HG03280 (cell line): ENCODE data around the gene NEK11.

ENCODE experiments used
- ATAC-seq: cut with Tn5 transposase; IDR thresholded peaks from one replicate; pipeline ENCODE4 v1.9.1; 2021; ENCODE audit warnings: mild to moderate bottlenecking, moderate library complexity; ENCODE audit not compliant: unreplicated experiment

NEK11 gene

GRCh38 chr3:131114256-131114655 is 87.6 kb downstream of the NEK11 start:
- ATAC-seq, result no peak

DNA sequence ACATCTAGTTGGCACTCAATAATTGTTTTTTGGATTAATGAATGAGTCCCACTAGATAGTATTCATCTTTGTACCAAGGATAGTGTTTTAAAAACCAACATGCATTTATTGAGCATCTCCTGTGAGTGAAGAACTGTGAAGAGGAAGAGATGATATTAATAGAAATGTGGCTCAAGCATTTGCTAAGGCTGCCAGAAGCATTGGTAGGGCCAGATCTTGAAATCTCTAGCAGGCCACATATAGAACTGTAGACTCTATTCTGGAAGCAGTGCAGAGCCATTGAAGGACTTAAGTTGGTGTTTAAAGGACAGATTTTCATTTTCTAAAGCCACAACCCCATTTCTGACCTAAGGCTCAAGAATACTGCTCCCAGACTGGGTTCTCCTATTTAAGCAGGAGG is 99.0 kb downstream of the NEK11 start:
- no peak for ATAC-seq

- no peak for ATAC-seq
Measured at GRCh38 chr3:131140891-131141290, 114.2 kb downstream of the NEK11 start.

- no peak for ATAC-seq
Measured at GRCh38 chr3:131141770-131142169, 115.1 kb downstream of the NEK11 start.

DNA sequence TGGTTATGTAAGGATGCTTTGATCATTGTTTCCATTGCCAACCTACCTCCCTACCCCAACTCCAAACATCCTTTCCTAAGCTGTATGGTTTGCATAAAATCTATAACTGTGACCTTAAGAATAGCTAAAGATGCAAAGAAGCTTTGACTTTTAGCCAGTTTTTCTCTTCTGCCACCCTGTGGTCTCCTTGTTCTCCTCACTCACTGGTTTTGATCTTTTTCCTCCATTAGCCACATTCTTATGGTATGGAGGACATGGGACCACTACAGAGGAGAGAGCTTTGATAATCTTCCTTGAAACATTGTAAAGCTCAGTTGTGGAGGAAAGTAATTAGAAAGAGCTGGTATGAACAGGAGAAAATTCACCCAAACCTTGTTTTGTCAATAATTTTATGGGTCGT is 115.9 kb downstream of the NEK11 start:
- no peak for ATAC-seq

GRCh38 chr3:131143802-131144201 is 117.1 kb downstream of the NEK11 start:
- no peak for ATAC-seq

DNA sequence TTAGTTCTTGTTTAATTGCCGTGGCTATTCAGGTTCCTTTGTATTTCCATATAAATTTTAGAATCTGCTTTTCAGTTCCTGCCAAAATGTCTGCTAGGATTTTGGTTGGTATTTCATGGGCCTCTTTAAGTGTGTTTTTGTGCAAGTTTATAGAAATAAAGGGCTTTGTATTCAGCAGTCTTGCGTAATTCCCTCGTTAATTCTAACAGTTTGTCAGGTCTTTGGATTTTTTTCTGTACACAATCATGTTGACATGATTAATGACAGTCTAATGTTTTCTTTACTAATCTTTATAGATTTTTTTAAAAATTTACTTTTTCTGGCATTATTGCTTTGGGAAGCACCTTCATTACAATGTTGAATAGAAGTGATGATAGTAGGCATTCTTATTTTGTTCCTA is 120.9 kb downstream of the NEK11 start:
- ATAC-seq, result no peak

DNA sequence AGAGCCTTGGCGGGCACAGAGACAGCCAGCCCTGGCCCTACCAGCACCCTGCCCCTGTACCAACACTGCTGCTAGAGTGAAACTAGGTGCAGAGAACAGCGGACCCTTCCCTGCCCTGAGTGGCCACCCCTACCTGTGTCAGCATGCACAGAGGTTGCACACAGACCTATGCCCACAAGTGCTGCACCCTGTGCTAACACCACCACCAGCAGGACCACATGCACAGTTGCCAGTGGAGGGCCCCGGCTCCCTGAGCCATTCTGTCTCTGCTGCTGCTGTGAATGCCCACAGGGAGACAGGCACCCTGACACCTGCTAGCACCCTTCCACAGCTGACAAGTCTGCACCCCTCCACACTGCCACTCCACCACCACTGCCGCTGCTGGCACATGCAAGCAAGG is 131.8 kb downstream of the NEK11 start:
- ATAC-seq, result no peak

- no peak for ATAC-seq
Measured at GRCh38 chr3:131162516-131162915, 135.8 kb downstream of the NEK11 start.

- ATAC-seq, result no peak
Measured at GRCh38 chr3:131167867-131168266, 141.2 kb downstream of the NEK11 start.

GRCh38 chr3:131169331-131169730 is 142.7 kb downstream of the NEK11 start:
- no peak for ATAC-seq

GRCh38 chr3:131172502-131173200 is 146.0 kb downstream of the NEK11 start:
- ATAC-seq, result no peak

- ATAC-seq, result peak; percentile 85
Measured at GRCh38 chr3:131174752-131175151, 148.1 kb downstream of the NEK11 start.

DNA sequence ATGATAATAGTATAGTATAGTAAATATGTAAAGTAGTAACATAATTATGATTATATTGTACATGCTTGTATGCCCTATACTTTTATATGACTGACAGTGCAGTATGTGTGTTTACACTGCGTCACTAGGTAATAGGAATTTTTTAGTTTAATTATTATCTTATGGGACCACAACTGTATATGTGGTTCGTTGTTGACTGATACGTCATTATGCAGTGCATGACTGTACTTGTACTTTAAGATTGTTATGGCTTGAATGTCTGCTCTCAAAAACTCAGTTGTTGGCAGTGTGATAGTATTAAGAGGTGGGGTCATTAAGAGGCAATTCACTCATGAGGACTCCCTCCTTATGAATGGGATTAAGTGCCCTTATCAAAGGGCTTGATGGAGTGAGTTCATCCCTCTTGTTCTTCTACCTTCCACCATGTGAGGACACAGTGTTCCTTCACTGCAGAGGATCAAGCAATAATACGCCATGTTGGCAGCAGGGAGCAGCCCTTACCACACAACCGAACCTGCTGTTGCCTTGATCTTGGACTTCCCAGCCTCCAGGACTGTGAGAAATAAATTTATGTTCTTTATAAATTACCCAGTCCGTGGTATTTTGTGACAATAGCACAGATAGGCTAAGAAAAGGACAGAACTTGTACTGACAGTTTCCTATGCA is 152.2 kb downstream of the NEK11 start:
- no peak for ATAC-seq

- ATAC-seq, result no peak
Measured at GRCh38 chr3:131192701-131193100, 166.0 kb downstream of the NEK11 start.

- no peak for ATAC-seq
Measured at GRCh38 chr3:131193641-131194238, 167.1 kb downstream of the NEK11 start.

DNA sequence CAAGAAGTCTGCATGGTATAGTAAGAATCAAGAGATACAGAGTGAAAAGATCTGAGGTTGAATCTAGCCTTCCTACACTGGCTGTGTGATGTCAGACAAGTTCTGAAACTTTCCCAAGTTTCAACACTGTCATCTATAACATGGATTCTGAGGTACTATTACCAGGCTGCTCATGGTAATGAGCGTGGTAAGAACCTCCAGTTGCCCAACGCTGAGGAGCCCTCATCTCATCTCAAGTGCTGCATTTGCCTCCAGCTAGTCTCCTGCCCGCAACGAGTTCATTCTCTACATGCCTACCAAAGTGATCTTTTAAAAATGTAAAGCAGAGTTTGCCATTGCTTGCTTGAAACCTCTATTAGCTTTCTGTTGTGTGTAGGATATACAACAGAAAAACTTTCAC is 168.1 kb downstream of the NEK11 start:
- ATAC-seq, result no peak

DNA sequence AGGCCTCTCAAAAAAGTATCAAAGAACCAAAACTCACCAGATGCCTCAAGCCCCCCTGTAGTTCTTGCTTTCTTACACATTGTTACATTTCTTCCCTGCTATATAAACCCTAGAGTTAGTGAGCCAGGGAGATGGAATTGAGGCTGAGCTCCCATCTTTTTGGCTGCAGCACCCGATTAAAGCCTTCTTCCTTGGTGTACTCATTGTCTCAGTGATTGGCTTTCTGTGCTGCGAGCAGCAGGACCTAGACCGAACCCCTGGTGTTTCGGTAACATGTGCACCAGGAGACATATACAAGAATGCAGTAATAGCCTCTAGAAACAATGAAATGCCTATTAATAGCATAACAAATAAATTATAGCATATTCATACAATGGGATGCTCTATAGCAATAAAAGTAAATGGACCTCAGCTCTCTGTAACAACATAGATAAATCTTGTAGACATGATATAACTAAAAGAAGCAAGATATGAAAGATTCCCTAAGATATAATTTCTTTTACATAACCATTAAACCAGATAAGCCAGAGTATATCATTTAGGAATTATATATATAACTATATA is 174.0 kb downstream of the NEK11 start:
- no peak for ATAC-seq

DNA sequence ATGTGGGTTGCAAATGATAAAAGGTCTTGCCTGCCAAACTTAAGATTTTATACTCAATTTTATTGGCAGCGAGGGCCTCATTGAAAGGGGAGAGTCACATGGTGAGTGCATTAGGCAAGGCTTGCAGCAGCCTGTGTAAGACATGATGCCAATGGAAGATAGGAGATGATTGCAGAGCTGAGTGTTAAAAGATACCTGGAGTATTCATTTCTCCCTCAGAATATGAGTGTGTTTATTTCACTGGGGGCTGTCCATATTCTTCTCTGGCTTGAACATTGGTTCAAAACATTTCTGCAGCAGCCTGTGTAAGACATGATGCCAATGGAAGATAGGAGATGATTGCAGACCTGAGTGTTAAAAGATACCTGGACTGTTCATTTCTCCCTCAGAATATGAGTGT is 189.7 kb downstream of the NEK11 start:
- no peak for ATAC-seq

DNA sequence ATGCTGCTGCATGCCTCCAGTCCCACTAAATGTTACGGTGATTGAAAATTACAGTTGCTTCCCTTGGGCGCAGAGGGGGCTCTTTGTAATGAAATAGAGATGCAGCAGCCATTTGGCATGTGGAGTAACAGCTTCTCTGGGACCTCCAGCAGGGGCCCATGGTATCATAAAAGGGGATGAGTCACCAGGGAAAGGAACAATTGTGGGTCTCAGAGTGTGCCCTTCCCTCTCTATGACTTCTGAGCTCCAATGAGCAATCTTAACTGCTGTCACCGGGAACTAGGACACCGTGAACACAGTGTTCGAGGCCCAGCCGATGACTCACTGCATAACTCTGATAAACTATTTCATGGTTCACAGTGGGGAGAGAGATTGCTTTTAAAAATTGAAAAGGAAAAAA is 190.1 kb downstream of the NEK11 start:
- ATAC-seq, result no peak

DNA sequence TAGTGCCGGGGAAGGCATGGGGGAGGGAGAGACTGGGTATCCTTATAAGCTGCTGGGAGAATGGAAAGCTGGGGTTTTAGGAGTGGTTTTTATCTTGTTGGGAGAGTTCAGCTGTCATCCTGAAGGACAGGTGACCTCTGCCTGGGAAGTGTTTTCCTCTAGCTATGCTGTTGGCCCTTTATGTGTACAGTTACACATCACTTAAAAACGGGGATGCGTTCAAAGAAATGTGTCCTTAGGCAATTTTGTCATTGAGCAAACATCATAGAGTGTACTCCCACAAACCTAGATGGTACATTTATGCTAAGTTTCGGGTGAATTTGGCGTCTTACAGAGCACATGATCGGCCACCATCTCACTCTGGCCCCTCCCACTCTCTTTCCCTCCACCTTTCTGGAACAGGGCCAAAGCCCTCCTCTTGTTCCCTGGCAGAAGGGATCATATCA is 190.6 kb downstream of the NEK11 start:
- ATAC-seq, result no peak

- no peak for ATAC-seq
Measured at GRCh38 chr3:131218196-131218595, 191.5 kb downstream of the NEK11 start.
